GM12878 (cell line): ENCODE results near the gene BBC3. TPM values are rescaled to one million over a fixed set of nuclear protein-coding genes. Genes with fewer than 3 reads are reported as not detected.
A peak's percentile ranks its signal among the peaks of the same experiment; 100 is the strongest.

Source experiments
- BACH1 ChIP-seq: fragments of 450-650 bp; IDR thresholded peaks from 2 replicates; pipeline ENCODE4 v1.6.1; 2017; ENCODE audit warnings: mild to moderate bottlenecking, borderline replicate concordance
- CUX1 ChIP-seq: IDR thresholded peaks from 2 replicates; pipeline ENCODE4 v1.6.1; 2012; ENCODE audit warnings: improper control_type of control experiment, low read depth, low read length; ENCODE audit not compliant: insufficient replicate concordance
- EP300 ChIP-seq, 2 experiments: fragments of 150-350 bp in 1 of 2; IDR thresholded peaks; 2 replicates each; pipeline ENCODE4 v1.6.1; 2011 to 2012; ENCODE audit warnings: low read depth in 2 of 2, low read length in 2 of 2, borderline replicate concordance in 1 of 2, improper control_type of control experiment in 1 of 2, inconsistent platforms in 1 of 2; ENCODE audit not compliant: control insufficient read depth in 1 of 2
- GATAD2B ChIP-seq: fragments of 450-650 bp; conservative IDR thresholded peaks from 2 replicates; pipeline ENCODE4 v1.6.1; 2017; ENCODE audit warnings: low read depth, mild to moderate bottlenecking, moderate library complexity
- IKZF1 ChIP-seq: fragments of 450-650 bp; conservative IDR thresholded peaks from 2 replicates; pipeline ENCODE4 v1.6.1; 2017; ENCODE audit warnings: antibody characterized with exemption, mild to moderate bottlenecking
- IRF5 ChIP-seq: fragments of 450-650 bp; IDR thresholded peaks from 2 replicates; pipeline ENCODE4 v1.6.1; 2017; ENCODE audit warnings: borderline replicate concordance
- JUND ChIP-seq: IDR thresholded peaks from 2 replicates; pipeline ENCODE4 v1.6.1; 2012; ENCODE audit warnings: low read depth, mild to moderate bottlenecking, low read length, improper control_type of control experiment, moderate library complexity
- NR2C2 ChIP-seq: IDR thresholded peaks from 2 replicates; pipeline ENCODE4 v1.6.1; 2011; ENCODE audit warnings: borderline replicate concordance, low read depth; ENCODE audit not compliant: control insufficient read depth, insufficient read length
- RB1 ChIP-seq: fragments of 450-650 bp; formaldehyde crosslinking; IDR thresholded peaks from 2 replicates; pipeline ENCODE4 v1.6.1; 2017; ENCODE audit warnings: mild to moderate bottlenecking, borderline replicate concordance
- RELA ChIP-seq: fragments of 450-650 bp; IDR thresholded peaks from 2 replicates; pipeline ENCODE4 v1.8.0; 2014; ENCODE audit warnings: borderline replicate concordance; ENCODE audit not compliant: partially characterized antibody
- SIN3A ChIP-seq: IDR thresholded peaks from 2 replicates; pipeline ENCODE4 v1.6.1; 2012; ENCODE audit warnings: low read depth, low read length, improper control_type of control experiment
- TCF7 ChIP-seq: IDR thresholded peaks from 2 replicates; pipeline ENCODE4 v1.6.1; 2014; ENCODE audit warnings: antibody characterized with exemption, borderline replicate concordance
- USF2 ChIP-seq: IDR thresholded peaks from 2 replicates; pipeline ENCODE4 v1.6.1; 2011; ENCODE audit warnings: low read depth, low read length, improper control_type of control experiment, borderline replicate concordance
- WRNIP1 ChIP-seq: IDR thresholded peaks from 2 replicates; pipeline ENCODE4 v1.6.1; 2011; ENCODE audit warnings: low read depth, low read length, improper control_type of control experiment, borderline replicate concordance
- ZNF217 ChIP-seq: fragments of 450-650 bp; IDR thresholded peaks from 2 replicates; pipeline ENCODE4 v1.6.1; 2017; ENCODE audit warnings: antibody characterized with exemption, mild to moderate bottlenecking
- ZNF24 ChIP-seq: fragments of 450-650 bp; IDR thresholded peaks from 2 replicates; pipeline ENCODE4 v1.6.1; 2017; ENCODE audit warnings: antibody characterized with exemption, mild to moderate bottlenecking
- ZNF274 ChIP-seq: IDR thresholded peaks from one replicate; pipeline ENCODE4 v1.8.0; 2011; ENCODE audit not compliant: insufficient read length, insufficient read depth
- polyA plus RNA-seq, 11 experiments: library from polyadenylated mRNA; depleted of rRNA in 4 of 11; unstranded in 6 of 11; stranded (reverse) in 5 of 11; fragments of >200 nt; fragmentation: Nextera tagmentation in 4 of 11; fragmentation: Illumina TruSeq in 1 of 11; extraction: Ambion mirVana in 4 of 11; extraction: Trizol in 1 of 11; gene quantifications; 1 replicate in 1 of 11; 2 replicates in 10 of 11; pipeline versions ENCODE4 v1.2.1 to v1.2.3, GENCODE V29; 2011 to 2016; ENCODE audit warnings: inconsistent platforms in 2 of 11, missing spikeins in 2 of 11, low read depth in 1 of 11
- total RNA-seq, 4 experiments: library from RNA; depleted of rRNA in 3 of 4; stranded (reverse); fragments of >200 nt in 3 of 4; fragmentation: Illumina TruSeq in 1 of 4; extraction: Trizol in 1 of 4; gene quantifications; 2 replicates each; pipeline versions ENCODE4 v1.2.1 to v1.2.3, GENCODE V29; 2013 to 2021
- TF ChIP-seq, protein P1 (sequence below): IDR thresholded peaks from 2 replicates; pipeline ENCODE4 v1.6.1; 2012; ENCODE audit warnings: low read depth, low read length, improper control_type of control experiment

BBC3 gene
- total and polyA plus RNA-seq, 10 of the 15 experiments (the other 5 are each of a cell fraction or from before 2014, with no cell fraction given) = 0.10 to 17.9 (median 7.5) TPM

DNA sequence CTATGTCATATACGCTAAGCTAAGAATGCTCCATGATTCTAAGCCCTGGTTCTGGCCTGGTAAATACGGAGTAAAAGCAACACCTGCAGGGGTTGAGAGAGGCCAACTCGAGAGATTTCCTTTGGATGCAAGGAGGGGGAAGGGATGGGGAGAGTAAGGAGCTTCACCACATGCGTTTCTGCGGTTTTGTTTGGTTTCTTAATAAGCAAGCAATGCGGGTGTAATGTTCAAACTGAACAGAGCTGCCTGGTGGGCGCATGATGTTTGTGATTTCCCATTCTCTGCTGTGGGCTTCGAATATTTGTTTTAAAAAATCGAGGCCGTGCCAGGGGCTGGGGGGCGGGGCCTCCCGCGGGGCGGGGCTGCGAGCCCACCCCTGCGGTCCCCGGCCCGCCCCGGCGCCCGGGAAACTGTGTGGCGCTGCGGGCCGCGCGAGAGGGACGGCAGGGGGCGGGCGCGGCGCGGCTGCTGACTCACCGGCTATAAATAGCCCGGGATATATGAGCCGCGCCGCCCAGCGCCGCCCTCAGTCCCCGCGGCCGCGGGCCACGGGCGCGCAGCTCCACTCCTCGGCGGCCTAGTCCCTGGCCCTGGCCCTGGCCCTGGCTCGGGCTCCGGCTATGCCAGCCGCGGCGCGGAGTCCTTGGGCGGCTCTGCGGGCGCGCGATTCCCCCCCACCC is 5.1 kb downstream of the BBC3 start (continued):
- TF ChIP-seq RB1 (peak; percentile 59; the same call in 1 of the 2 replicates), RELA (no peak), ZNF24 (peak; percentile 68; the same call in 1 of the 2 replicates), SIN3A (peak; percentile 60), EP300 (IDR thresholded peaks at IDR 0.05; ENCODE audit: borderline replicate concordance in 1 of 2, control insufficient read depth in 1 of 2, low read depth in 2 of 2, low read length in 2 of 2) (peak; percentile 9 to 34; a peak in 1 of 4 replicates), ZNF217 (no peak), ZNF274 (no peak), WRNIP1 (no peak), CUX1 (peak; percentile 10), BACH1 (peak; percentile 98), IKZF1 (peak; percentile 59), USF2 (no peak), TCF7 (no peak), IRF5 (no peak), JUND (peak; percentile 67; the same call in 1 of the 2 replicates), GATAD2B (peak; percentile 75), NR2C2 (no peak)
- TF ChIP-seq, protein P1, sequence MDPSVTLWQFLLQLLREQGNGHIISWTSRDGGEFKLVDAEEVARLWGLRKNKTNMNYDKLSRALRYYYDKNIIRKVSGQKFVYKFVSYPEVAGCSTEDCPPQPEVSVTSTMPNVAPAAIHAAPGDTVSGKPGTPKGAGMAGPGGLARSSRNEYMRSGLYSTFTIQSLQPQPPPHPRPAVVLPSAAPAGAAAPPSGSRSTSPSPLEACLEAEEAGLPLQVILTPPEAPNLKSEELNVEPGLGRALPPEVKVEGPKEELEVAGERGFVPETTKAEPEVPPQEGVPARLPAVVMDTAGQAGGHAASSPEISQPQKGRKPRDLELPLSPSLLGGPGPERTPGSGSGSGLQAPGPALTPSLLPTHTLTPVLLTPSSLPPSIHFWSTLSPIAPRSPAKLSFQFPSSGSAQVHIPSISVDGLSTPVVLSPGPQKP = peak; percentile 45; the same call in 1 of the 2 replicates
